Mesenchymal stem cell (in vitro differentiated cells and primary cell): ENCODE results near the gene EIF3A.

Source experiments
- DNase-seq: peaks from one replicate; pipeline ENCODE4 v3.0.0-alpha.2; 2013
- H2AFZ ChIP-seq: one replicate; pipeline ENCODE4 v1.6.1; 2013; ENCODE audit warnings: low read depth, mild to moderate bottlenecking, control low read depth, inconsistent platforms, low read length, moderate library complexity
- H2AK5ac ChIP-seq: 2 replicates; pipeline ENCODE4 v1.6.1; 2013; ENCODE audit warnings: low read length, moderate library complexity, mild to moderate bottlenecking, inconsistent platforms; ENCODE audit not compliant: severe bottlenecking
- H2BK120ac ChIP-seq: one replicate; pipeline ENCODE4 v1.6.1; 2013; ENCODE audit warnings: low read depth, mild to moderate bottlenecking, inconsistent platforms, low read length, moderate library complexity
- H2BK12ac ChIP-seq, 2 experiments: one replicate each; pipeline ENCODE4 v1.6.1; 2013; ENCODE audit warnings: inconsistent platforms in 2 of 2, low read length in 2 of 2, mild to moderate bottlenecking in 2 of 2, moderate library complexity in 2 of 2, control low read depth in 1 of 2
- H2BK15ac ChIP-seq: one replicate; pipeline ENCODE4 v1.6.1; 2013; ENCODE audit warnings: mild to moderate bottlenecking, low read depth, inconsistent platforms; ENCODE audit not compliant: poor library complexity, severe bottlenecking
- H2BK5ac ChIP-seq: 2 replicates; pipeline ENCODE4 v1.6.1; 2013; ENCODE audit warnings: low read depth, mild to moderate bottlenecking, low read length, control low read depth, inconsistent platforms; ENCODE audit not compliant: poor library complexity, severe bottlenecking
- H3K14ac ChIP-seq, 2 experiments: one replicate each; pipeline ENCODE4 v1.6.1; 2013; ENCODE audit warnings: inconsistent platforms in 2 of 2, low read length in 2 of 2, control low read depth in 1 of 2, mild to moderate bottlenecking in 1 of 2, moderate library complexity in 1 of 2
- H3K18ac ChIP-seq, 2 experiments: one replicate each; pipeline ENCODE4 v1.6.1; 2013; ENCODE audit warnings: inconsistent platforms in 2 of 2, low read length in 2 of 2, control low read depth in 1 of 2, low read depth in 1 of 2, mild to moderate bottlenecking in 1 of 2
- H3K23ac ChIP-seq, 2 experiments: one replicate each; pipeline ENCODE4 v1.6.1; 2013; ENCODE audit warnings: inconsistent platforms in 2 of 2, low read length in 2 of 2, mild to moderate bottlenecking in 2 of 2, moderate library complexity in 2 of 2, control low read depth in 1 of 2
- H3K27ac ChIP-seq: 2 replicates; pipeline ENCODE4 v1.5.1; 2013; ENCODE audit warnings: mild to moderate bottlenecking, moderate library complexity, low read length, control low read depth, inconsistent platforms; ENCODE audit not compliant: poor library complexity, severe bottlenecking
- H3K27me3 ChIP-seq, 2 experiments: 2 replicates each; pipeline versions ENCODE4 v1.6.1 to v1.7.0; 2013; ENCODE audit warnings: low read length in 2 of 2, mild to moderate bottlenecking in 2 of 2, moderate library complexity in 2 of 2, control low read depth in 1 of 2, inconsistent platforms in 1 of 2; ENCODE audit not compliant: control insufficient read depth in 1 of 2, insufficient read depth in 1 of 2
- H3K36me3 ChIP-seq, 2 experiments: 2 replicates each; pipeline versions ENCODE4 v1.6.1 to v1.7.0; 2013; ENCODE audit warnings: low read length in 2 of 2, control low read depth in 1 of 2, inconsistent platforms in 1 of 2, low read depth in 1 of 2, mild to moderate bottlenecking in 1 of 2; ENCODE audit not compliant: insufficient read depth in 2 of 2, control insufficient read depth in 1 of 2
- H3K4ac ChIP-seq, 2 experiments: one replicate each; pipeline ENCODE4 v1.6.1; 2013; ENCODE audit warnings: inconsistent platforms in 2 of 2, low read length in 2 of 2, mild to moderate bottlenecking in 2 of 2, moderate library complexity in 2 of 2, control low read depth in 1 of 2, low read depth in 1 of 2
- H3K4me1 ChIP-seq: 2 replicates; pipeline ENCODE4 v1.6.1; 2013; ENCODE audit warnings: low read depth, low read length, control low read depth; ENCODE audit not compliant: control insufficient read depth, insufficient read depth
- H3K4me2 ChIP-seq: 2 replicates; pipeline ENCODE4 v1.6.1; 2013; ENCODE audit warnings: low read length, mild to moderate bottlenecking, inconsistent platforms; ENCODE audit not compliant: poor library complexity, severe bottlenecking
- H3K4me3 ChIP-seq, 2 experiments: 2 replicates each; pipeline versions ENCODE4 v1.5.1 to v1.7.0; 2013; ENCODE audit warnings: low read length in 2 of 2, mild to moderate bottlenecking in 2 of 2, control low read depth in 1 of 2, low read depth in 1 of 2; ENCODE audit not compliant: insufficient read depth in 1 of 2
- H3K79me1 ChIP-seq: replicated peaks from 2 replicates; pipeline ENCODE4 v1.6.1; 2013; ENCODE audit warnings: mild to moderate bottlenecking, control low read depth, low read length, inconsistent platforms; ENCODE audit not compliant: poor library complexity, severe bottlenecking
- H3K9ac ChIP-seq: 2 replicates; pipeline ENCODE4 v1.7.0; 2013; ENCODE audit warnings: mild to moderate bottlenecking, low read length, moderate library complexity
- H3K9me3 ChIP-seq: 2 replicates; pipeline ENCODE4 v1.7.0; 2013; ENCODE audit warnings: mild to moderate bottlenecking, low read length; ENCODE audit not compliant: control insufficient read depth
- H4K8ac ChIP-seq: one replicate; pipeline ENCODE4 v1.6.1; 2013; ENCODE audit warnings: inconsistent platforms, mild to moderate bottlenecking, low read length, moderate library complexity
- H4K91ac ChIP-seq: one replicate; pipeline ENCODE4 v1.6.1; 2013; ENCODE audit warnings: mild to moderate bottlenecking, low read length, inconsistent platforms
- WGBS: methylation state at CpG from one replicate; pipeline ENCODE4 v1.1.7; 2013; ENCODE audit warnings: mixed read lengths; 5-methylcytosine and 5-hydroxymethylcytosine counted together

Gene EIF3A

GRCh38 chr10:119049777-119050176 is 30.8 kb downstream of the EIF3A start:
- Histone ChIP-seq H2AFZ (no peak overlapping the region), H3K14ac (no peak overlapping the region), H2BK12ac (no peak overlapping the region), H2BK120ac (no peak overlapping the region), H4K8ac (no peak overlapping the region), H3K27ac (no peak overlapping the region), H4K91ac (no peak overlapping the region), H3K27me3 (no peaks in the 10 kb centered on the region), H3K36me3 (peaks cover 44 to 98% of the 10 kb centered on the region in 2 experiments), H3K79me1 (peaks cover 5% of the 10 kb centered on the region), H3K23ac (no peak overlapping the region), H3K4me1 (no peaks in the 10 kb centered on the region), H2BK15ac (no peak overlapping the region), H3K4ac (no peak overlapping the region), H3K4me3 (no peak overlapping the region), H2BK5ac (no peak overlapping the region), H2AK5ac (no peak overlapping the region), H3K9me3 (no peaks in the 10 kb centered on the region), H3K18ac (no peak overlapping the region), H3K4me2 (no peak overlapping the region), H3K9ac (no peak overlapping the region)
- no peak for DNase-seq
- WGBS: 98% methylated on average over 13 of the region's 14 CpGs

GRCh38 chr10:119049361-119049760 is 31.3 kb downstream of the EIF3A start:
- no peak overlapping the region for H3K18ac ChIP-seq

GRCh38 chr10:119045561-119045960 is 35.1 kb downstream of the EIF3A start:
- Histone ChIP-seq H2AFZ (no peak overlapping the region), H3K27me3 (no peaks in the 10 kb centered on the region), H3K14ac (no peak overlapping the region), H4K8ac (no peak overlapping the region), H3K27ac (no peak overlapping the region), H2BK120ac (no peak overlapping the region), H2BK12ac (no peak overlapping the region), H3K4me2 (no peak overlapping the region), H2AK5ac (no peak overlapping the region), H3K4ac (no peak overlapping the region), H3K79me1 (peaks cover 3% of the 10 kb centered on the region), H3K23ac (no peak overlapping the region), H3K36me3 (peaks cover 53 to 97% of the 10 kb centered on the region in 2 experiments), H2BK5ac (no peak overlapping the region), H3K4me3 (no peak overlapping the region), H3K9ac (no peak overlapping the region), H3K18ac (no peak overlapping the region), H3K9me3 (no peaks in the 10 kb centered on the region), H3K4me1 (peaks cover 3% of the 10 kb centered on the region), H2BK15ac (no peak overlapping the region), H4K91ac (no peak overlapping the region)
- DNase-seq: no peak
- WGBS: over 99% methylated on average over 6 of the region's 7 CpGs

More at GRCh38 chr10:119049361-119049760, 31.3 kb downstream of the EIF3A start:
- no peak overlapping the region for H3K14ac ChIP-seq
- H2BK15ac ChIP-seq: no peak overlapping the region
- over 99% methylated on average over 3 of the region's 5 CpGs for WGBS
- H3K27ac ChIP-seq: no peak overlapping the region
- H3K27me3 ChIP-seq: no peaks in the 10 kb centered on the region
- no peak overlapping the region for H2BK5ac ChIP-seq
- H4K91ac ChIP-seq: no peak overlapping the region
- no peak overlapping the region for H2BK120ac ChIP-seq
- H3K36me3 ChIP-seq: peaks cover 42 to 99% of the 10 kb centered on the region in 2 experiments
- no peak overlapping the region for H2AK5ac ChIP-seq
- no peaks in the 10 kb centered on the region for H3K4me1 ChIP-seq
- H3K4me3 ChIP-seq: no peak overlapping the region
- H4K8ac ChIP-seq: no peak overlapping the region
- H3K9me3 ChIP-seq: no peaks in the 10 kb centered on the region
- H3K79me1 ChIP-seq: peaks cover 4% of the 10 kb centered on the region
- H3K4me2 ChIP-seq: no peak overlapping the region
- H3K4ac ChIP-seq: no peak overlapping the region
- no peak overlapping the region for H2AFZ ChIP-seq
- H2BK12ac ChIP-seq: no peak overlapping the region
- no peak overlapping the region for H3K9ac ChIP-seq
- no peak for DNase-seq
- no peak overlapping the region for H3K23ac ChIP-seq

- Histone ChIP-seq H3K9ac (no peak overlapping the region), H3K9me3 (no peaks in the 10 kb centered on the region), H3K14ac (no peak overlapping the region), H3K23ac (no peak overlapping the region), H2BK5ac (no peak overlapping the region), H3K4ac (no peak overlapping the region), H4K91ac (no peak overlapping the region), H3K4me3 (no peak overlapping the region), H3K4me1 (peaks cover 3% of the 10 kb centered on the region), H3K4me2 (no peak overlapping the region), H2AFZ (no peak overlapping the region), H2BK12ac (no peak overlapping the region), H2AK5ac (no peak overlapping the region), H2BK120ac (no peak overlapping the region), H3K18ac (no peak overlapping the region), H3K79me1 (peaks cover 6% of the 10 kb centered on the region), H4K8ac (no peak overlapping the region), H3K36me3 (peaks cover 59 to 95% of the 10 kb centered on the region in 2 experiments), H2BK15ac (no peak overlapping the region), H3K27ac (no peak overlapping the region), H3K27me3 (no peaks in the 10 kb centered on the region)
- 97% methylated on average over 26 of the region's 26 CpGs for WGBS
- no peak for DNase-seq
Measured at GRCh38 chr10:119042169-119042568, 38.4 kb downstream of the EIF3A start.
